BE2C (cell line): ENCODE measurements around the gene PDCD5.
A peak's percentile ranks its signal among the peaks of the same experiment; 100 is the strongest.
"Not testable (repeated sequence)": the region's sequence is repeated elsewhere in the genome, so short reads cannot be mapped to it uniquely, and the experiment has no call there.

ENCODE experiments used
- DNase-seq: peaks from one replicate; pipeline ENCODE4 v3.0.0-alpha.2; 2020
- H3K27me3 ChIP-seq: fragments of 250-450 bp; sonication (Bioruptor Pico); 2 replicates; pipeline ENCODE4 v1.5.1; 2020; ENCODE audit warnings: mild to moderate bottlenecking
- H3K36me3 ChIP-seq: fragments of 250-450 bp; sonication (Bioruptor Pico); 2 replicates; pipeline ENCODE4 v1.5.1; 2020; ENCODE audit warnings: mild to moderate bottlenecking
- H3K4me1 ChIP-seq: fragments of 250-450 bp; sonication (Bioruptor Pico); 2 replicates; pipeline ENCODE4 v1.5.1; 2020
- H3K4me3 ChIP-seq: 2 replicates; pipeline ENCODE4 v1.5.1; 2011; ENCODE audit warnings: low read depth, low read length
- H3K9me3 ChIP-seq: fragments of 250-450 bp; sonication (Bioruptor Pico); 2 replicates; pipeline ENCODE4 v1.5.1; 2020
- CTCF ChIP-seq: IDR thresholded peaks from 2 replicates; pipeline ENCODE4 v1.5.1; 2012; ENCODE audit warnings: mild to moderate bottlenecking, low read depth, low read length

PDCD5 gene

GRCh38 chr19:32563761-32564160, 17.2 kb upstream of the PDCD5 start:
- no peaks in the 10 kb centered on the region for H3K36me3 ChIP-seq
- H3K4me3 ChIP-seq, result no peak overlapping the region
- no peaks in the 10 kb centered on the region for H3K9me3 ChIP-seq
- H3K27me3 ChIP-seq, result no peaks in the 10 kb centered on the region
- H3K4me1 ChIP-seq, result peaks cover 7% of the 10 kb centered on the region
- DNase-seq, result no peak
- TF ChIP-seq CTCF, result no peak

- Histone ChIP-seq H3K4me1 (peaks cover 7% of the 10 kb centered on the region), H3K36me3 (no peaks in the 10 kb centered on the region), H3K4me3 (no peak overlapping the region), H3K27me3 (no peaks in the 10 kb centered on the region), H3K9me3 (no peaks in the 10 kb centered on the region)
- DNase-seq, result peak; percentile 59
- no peak for TF ChIP-seq CTCF
Observed at GRCh38 chr19:32566246-32566830, 14.7 kb upstream of the PDCD5 start.

GRCh38 chr19:32567486-32567885, 13.5 kb upstream of the PDCD5 start:
- no peak overlapping the region for H3K4me3 ChIP-seq
- H3K36me3 ChIP-seq, result no peaks in the 10 kb centered on the region
- no peak for TF ChIP-seq CTCF
- H3K27me3 ChIP-seq, result no peaks in the 10 kb centered on the region
- peaks cover 7% of the 10 kb centered on the region for H3K4me1 ChIP-seq
- H3K9me3 ChIP-seq, result no peaks in the 10 kb centered on the region
- DNase-seq, result no peak

- Histone ChIP-seq H3K9me3 (no peaks in the 10 kb centered on the region), H3K4me3 (peak overlapping the region; percentile 63)
- DNase-seq, result peak; percentile 72
Observed at GRCh38 chr19:32570081-32570785, 10.8 kb upstream of the PDCD5 start.

GRCh38 chr19:32571471-32572075, 9.4 kb upstream of the PDCD5 start:
- H3K27me3 ChIP-seq, H3K4me1 ChIP-seq, H3K36me3 ChIP-seq, H3K4me3 ChIP-seq, H3K9me3 ChIP-seq, DNase-seq: not testable (repeated sequence)

More at GRCh38 chr19:32570081-32570785, 10.8 kb upstream of the PDCD5 start:
- Histone ChIP-seq H3K4me1 (peaks cover 7% of the 10 kb centered on the region), H3K36me3 (no peaks in the 10 kb centered on the region), H3K27me3 (no peaks in the 10 kb centered on the region)
- TF ChIP-seq CTCF, result peak; percentile 87

- not testable (repeated sequence) for H3K4me3 ChIP-seq
Observed at GRCh38 chr19:32572700-32573491, 8.1 kb upstream of the PDCD5 start.

More at GRCh38 chr19:32572700-32573491, 8.1 kb upstream of the PDCD5 start:
- not testable (repeated sequence) for H3K36me3 ChIP-seq, H3K4me1 ChIP-seq, H3K9me3 ChIP-seq, DNase-seq, H3K27me3 ChIP-seq
